ENCODE data around the gene CLPTM1L.
"Not testable (repeated sequence)": the region's sequence is repeated elsewhere in the genome, so short reads cannot be mapped to it uniquely, and the experiment has no call there.

Gene CLPTM1L

GRCh38 chr5:1339818-1340210, 5.1 kb downstream of the CLPTM1L start:
- DNase-seq (ENCODE audit: low spot score), result not testable (repeated sequence)

GRCh38 chr5:1339139-1339817, 5.6 kb downstream of the CLPTM1L start:
- not testable (repeated sequence) for DNase-seq (ENCODE audit: low spot score)

GRCh38 chr5:1338506-1339070, 6.3 kb downstream of the CLPTM1L start:
- no peak for DNase-seq (ENCODE audit: low spot score)

DNA sequence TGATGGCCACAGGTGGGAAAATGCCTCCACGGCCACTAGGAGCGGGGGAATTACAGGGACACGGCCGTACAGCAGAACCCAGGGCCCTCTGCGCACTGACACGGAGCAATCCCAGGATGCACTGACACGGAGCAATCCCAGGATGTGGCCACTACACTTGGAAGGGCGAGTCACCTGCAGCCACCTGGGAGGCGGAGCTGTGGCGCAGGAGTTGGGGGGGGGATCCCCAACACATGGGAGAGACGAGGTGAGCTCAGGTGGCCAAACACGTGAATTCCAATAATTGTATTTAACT, 6.8 kb downstream of the CLPTM1L start:
- no peak for DNase-seq (ENCODE audit: low spot score)

- DNase-seq (ENCODE audit: low spot score), result no peak
Observed at GRCh38 chr5:1337489-1338195, 7.3 kb downstream of the CLPTM1L start.

- no peak for DNase-seq (ENCODE audit: low spot score)
Observed at GRCh38 chr5:1336749-1337488, 8.0 kb downstream of the CLPTM1L start.

GRCh38 chr5:1336106-1336561, 8.8 kb downstream of the CLPTM1L start:
- DNase-seq (ENCODE audit: low spot score), result no peak

GRCh38 chr5:1335540-1336095, 9.3 kb downstream of the CLPTM1L start:
- no peak for DNase-seq (ENCODE audit: low spot score)

- DNase-seq (ENCODE audit: low spot score), result no peak
Observed at GRCh38 chr5:1334831-1335539, 9.9 kb downstream of the CLPTM1L start.

- no peak for DNase-seq (ENCODE audit: low spot score)
Observed at GRCh38 chr5:1333986-1334385, 10.9 kb downstream of the CLPTM1L start.

DNA sequence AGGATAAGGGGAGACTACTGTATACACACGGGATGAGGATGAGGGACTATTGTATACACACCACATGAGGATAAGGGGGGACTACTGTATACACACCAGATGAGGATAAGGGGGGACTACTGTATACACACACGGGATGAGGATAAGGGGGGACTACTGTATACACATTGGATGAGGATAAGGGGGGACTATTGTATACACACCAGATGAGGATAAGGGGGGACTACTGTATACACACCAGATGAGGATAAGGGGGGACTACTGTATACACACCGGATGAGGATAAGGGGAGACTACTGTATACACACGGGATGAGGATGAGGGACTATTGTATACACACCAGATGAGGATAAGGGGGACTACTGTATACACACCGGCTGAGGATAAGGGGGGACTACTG, 11.6 kb downstream of the CLPTM1L start:
- DNase-seq (ENCODE audit: low spot score), result not testable (repeated sequence)

GRCh38 chr5:1332461-1333001, 12.4 kb downstream of the CLPTM1L start:
- peak; percentile 78 for DNase-seq (ENCODE audit: low spot score)

DNA sequence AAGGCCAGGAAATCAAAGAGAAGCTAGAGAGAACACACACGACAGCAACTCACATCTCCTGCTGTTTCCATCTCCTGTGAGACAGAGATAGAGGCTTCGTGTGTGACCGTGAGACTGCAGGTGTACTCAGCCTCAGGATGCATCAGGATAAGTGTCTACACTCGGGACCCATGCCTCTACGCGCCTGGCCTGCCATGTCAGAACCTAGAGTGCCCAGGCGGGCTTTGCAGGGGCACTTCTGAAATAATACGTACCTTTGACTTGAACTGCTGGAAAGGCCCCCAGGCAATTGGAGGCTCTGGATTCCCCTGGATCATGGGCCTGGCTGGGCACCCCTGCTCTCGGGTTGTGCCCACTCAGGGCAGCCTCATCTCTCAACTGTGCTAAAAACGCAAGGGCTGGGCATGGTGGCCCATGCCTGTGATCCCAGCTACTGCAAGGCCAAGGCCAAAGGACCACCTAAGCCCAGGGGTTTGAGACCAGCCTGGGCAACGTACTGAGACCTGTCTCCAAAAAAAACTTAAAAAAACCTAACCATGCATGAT, 13.0 kb downstream of the CLPTM1L start:
- peak; percentile 29 for DNase-seq (ENCODE audit: low spot score)

GRCh38 chr5:1330847-1331831, 13.8 kb downstream of the CLPTM1L start:
- DNase-seq (ENCODE audit: low spot score), result no peak

GRCh38 chr5:1330146-1330846, 14.6 kb downstream of the CLPTM1L start:
- peak; percentile 70 for DNase-seq (ENCODE audit: low spot score)

GRCh38 chr5:1329111-1329579, 15.8 kb downstream of the CLPTM1L start:
- no peak for DNase-seq (ENCODE audit: low spot score)

DNA sequence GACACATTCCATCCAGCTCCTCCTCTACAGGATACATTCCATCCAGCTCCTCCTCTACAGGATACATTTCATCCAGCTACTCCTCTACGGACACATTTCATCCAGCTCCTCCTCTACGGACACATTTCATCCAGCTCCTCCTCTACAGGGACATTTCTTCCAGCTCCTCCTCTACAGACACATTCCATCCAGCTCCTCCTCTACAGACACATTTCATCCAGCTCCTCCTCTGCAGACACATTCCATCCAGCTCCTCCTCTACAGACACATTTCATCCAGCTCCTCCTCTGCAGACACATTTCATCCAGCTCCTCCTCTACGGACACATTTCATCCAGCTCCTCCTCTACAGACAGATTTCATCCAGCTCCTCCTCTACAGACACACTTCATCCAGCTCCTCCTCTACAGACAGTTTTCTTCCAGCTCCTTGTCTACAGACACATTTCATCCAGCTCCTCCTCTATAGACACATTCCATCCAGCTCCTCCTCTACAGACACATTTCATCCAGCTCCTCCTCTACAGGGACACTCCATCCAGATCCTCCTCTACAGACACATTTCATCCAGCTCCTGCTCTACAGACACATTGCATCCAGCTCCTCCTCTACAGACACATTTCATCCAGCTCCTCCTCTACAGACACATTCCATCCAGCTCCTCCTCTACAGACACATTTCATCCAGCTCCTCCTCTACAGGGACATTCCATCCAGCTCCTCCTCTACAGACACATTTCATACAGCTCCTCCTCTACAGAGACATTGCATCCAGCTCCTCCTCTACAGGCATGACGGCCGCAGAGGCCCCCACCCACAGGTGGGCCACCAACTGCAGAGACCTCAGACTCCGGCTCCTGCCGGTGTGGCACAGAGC, 16.4 kb downstream of the CLPTM1L start:
- DNase-seq (ENCODE audit: low spot score), result peak; percentile 76
